CD1c-positive myeloid dendritic cell (primary cell): ENCODE data around the gene DCUN1D4.
"Not testable (repeated sequence)": the region's sequence is repeated elsewhere in the genome, so short reads cannot be mapped to it uniquely, and the experiment has no call there.

Source experiments
- DNase-seq: peaks from one replicate; pipeline ENCODE4 v3.0.0-alpha.2; 2016; ENCODE audit errors: extremely low spot score

DCUN1D4 gene

GRCh38 chr4:51893402-51893801, 50.4 kb downstream of the DCUN1D4 start:
- DNase-seq = not testable (repeated sequence)

GRCh38 chr4:51894059-51894645, 51.2 kb downstream of the DCUN1D4 start:
- no peak for DNase-seq

- no peak for DNase-seq
These were observed 52.2 kb downstream of the DCUN1D4 start for GRCh38 chr4:51895158-51895557.

- peak; percentile 66 for DNase-seq
These were observed 53.0 kb downstream of the DCUN1D4 start for GRCh38 chr4:51895816-51896408.

GRCh38 chr4:51901363-51901762, 58.4 kb downstream of the DCUN1D4 start:
- DNase-seq = no peak

GRCh38 chr4:51906167-51906958, 63.4 kb downstream of the DCUN1D4 start:
- peak; percentile 86 for DNase-seq

GRCh38 chr4:51907006-51907669, 64.2 kb downstream of the DCUN1D4 start:
- no peak for DNase-seq

GRCh38 chr4:51909236-51909703, 66.3 kb downstream of the DCUN1D4 start:
- no peak for DNase-seq

GRCh38 chr4:51918251-51918650, 75.3 kb downstream of the DCUN1D4 start:
- no peak for DNase-seq

- DNase-seq = no peak
These were observed 80.4 kb downstream of the DCUN1D4 start for GRCh38 chr4:51923343-51923742.

- DNase-seq = no peak
These were observed 82.4 kb downstream of the DCUN1D4 start for GRCh38 chr4:51925307-51925706.

GRCh38 chr4:51930557-51930956, 87.6 kb downstream of the DCUN1D4 start:
- DNase-seq = no peak

GRCh38 chr4:51931461-51931860, 88.5 kb downstream of the DCUN1D4 start:
- no peak for DNase-seq

- DNase-seq = no peak
These were observed 89.3 kb downstream of the DCUN1D4 start for GRCh38 chr4:51932261-51932660.

- no peak for DNase-seq
These were observed 89.7 kb downstream of the DCUN1D4 start for GRCh38 chr4:51932684-51933083.

GRCh38 chr4:51940460-51940859, 97.5 kb downstream of the DCUN1D4 start:
- DNase-seq = not testable (repeated sequence)

- DNase-seq = no peak
These were observed 99.3 kb downstream of the DCUN1D4 start for GRCh38 chr4:51942108-51942832.

- no peak for DNase-seq
These were observed 99.9 kb downstream of the DCUN1D4 start for GRCh38 chr4:51942833-51943215.

GRCh38 chr4:51943221-51943620, 100.3 kb downstream of the DCUN1D4 start:
- no peak for DNase-seq

- DNase-seq = no peak
These were observed 115.4 kb downstream of the DCUN1D4 start for GRCh38 chr4:51958199-51958968.

GRCh38 chr4:51960486-51960885, 117.5 kb downstream of the DCUN1D4 start:
- DNase-seq = no peak
